Keratinocyte (primary cell): Measurements from ENCODE around the gene ZFP91. TPM values are rescaled to one million over a fixed set of nuclear protein-coding genes. Genes with fewer than 3 reads are reported as not detected.

ENCODE experiments used
- DNase-seq: peaks from one replicate; pipeline ENCODE4 v3.0.0-alpha.2; 2011; ENCODE audit warnings: low read depth, missing footprints, low spot score
- FAIRE-seq: peaks from 2 replicates; lab custom pipeline; 2011; peaks lifted over from hg19 to GRCh38; lab: Jason Lieb, UNC
- H2AFZ ChIP-seq: 2 replicates; pipeline ENCODE4 v1.6.0; 2012; ENCODE audit warnings: low read length, control low read depth, inconsistent platforms; ENCODE audit not compliant: control insufficient read depth
- H3K27ac ChIP-seq: 2 replicates; pipeline ENCODE4 v1.5.1; 2011; ENCODE audit warnings: low read length; ENCODE audit not compliant: control insufficient read depth, insufficient read depth
- H3K27me3 ChIP-seq: 3 replicates; pipeline ENCODE4 v1.6.0; 2011; ENCODE audit warnings: low read length; ENCODE audit not compliant: control insufficient read depth, insufficient read depth; ENCODE audit errors: extremely low read depth
- H3K36me3 ChIP-seq, 2 experiments: 2 replicates in 1 of 2; 3 replicates in 1 of 2; pipeline ENCODE4 v1.5.1; 2011; ENCODE audit warnings: low read length in 2 of 2, mild to moderate bottlenecking in 1 of 2; ENCODE audit not compliant: control insufficient read depth in 2 of 2, insufficient read depth in 2 of 2; ENCODE audit errors: extremely low read depth in 1 of 2
- H3K4me1 ChIP-seq: 3 replicates; pipeline ENCODE4 v1.5.1; 2011; ENCODE audit warnings: low read length; ENCODE audit not compliant: control insufficient read depth, insufficient read depth; ENCODE audit errors: extremely low read depth
- H3K4me2 ChIP-seq: 3 replicates; pipeline ENCODE4 v1.6.0; 2011; ENCODE audit warnings: low read depth, low read length; ENCODE audit not compliant: control insufficient read depth, insufficient read depth; ENCODE audit errors: extremely low read depth
- H3K4me3 ChIP-seq, 3 experiments: fragments of 200-600 bp in 1 of 3; sonication (generic) in 1 of 3; 2 replicates in 2 of 3; 3 replicates in 1 of 3; pipeline ENCODE4 v1.5.1; 2011 to 2016; ENCODE audit warnings: low read length in 3 of 3, mild to moderate bottlenecking in 3 of 3, control low read depth in 2 of 3, inconsistent platforms in 1 of 3, low read depth in 1 of 3, mixed read lengths in 1 of 3, mixed run types in 1 of 3, moderate library complexity in 1 of 3; ENCODE audit not compliant: control insufficient read depth in 2 of 3, insufficient read depth in 2 of 3; ENCODE audit errors: extremely low read depth in 1 of 3
- H3K79me2 ChIP-seq: 2 replicates; pipeline ENCODE4 v1.6.0; 2012; ENCODE audit warnings: low read length; ENCODE audit not compliant: control insufficient read depth, insufficient read depth
- H3K9ac ChIP-seq: 3 replicates; pipeline ENCODE4 v1.6.0; 2011; ENCODE audit warnings: low read length; ENCODE audit not compliant: control insufficient read depth, insufficient read depth; ENCODE audit errors: extremely low read depth
- H3K9me1 ChIP-seq: 3 replicates; pipeline ENCODE4 v1.6.0; 2011; ENCODE audit warnings: low read length; ENCODE audit not compliant: control insufficient read depth, insufficient read depth; ENCODE audit errors: extremely low read depth
- H3K9me3 ChIP-seq: 2 replicates; pipeline ENCODE4 v1.5.1; 2012; ENCODE audit warnings: low read depth, low read length; ENCODE audit not compliant: control insufficient read depth
- H4K20me1 ChIP-seq: 3 replicates; pipeline ENCODE4 v1.6.0; 2011; ENCODE audit warnings: low read length; ENCODE audit not compliant: control insufficient read depth, insufficient read depth; ENCODE audit errors: extremely low read depth
- CTCF ChIP-seq, 3 experiments: IDR thresholded peaks in 1 of 3; conservative IDR thresholded peaks in 1 of 3; optimal IDR thresholded peaks in 1 of 3; 2 replicates in 2 of 3; 3 replicates in 1 of 3; pipeline versions ENCODE3 to v1.5.1; 2011; ENCODE audit warnings: low read length in 3 of 3, mild to moderate bottlenecking in 3 of 3, moderate library complexity in 2 of 3, control low read depth in 1 of 3, inconsistent platforms in 1 of 3; ENCODE audit not compliant: insufficient read depth in 2 of 3; ENCODE audit errors: extremely low read depth in 1 of 3
- EZH2 ChIP-seq: IDR thresholded peaks from one replicate; pipeline ENCODE4 v1.6.1; 2012; ENCODE audit warnings: inconsistent platforms, mild to moderate bottlenecking, low read length, moderate library complexity
- dilution Hi-C: fragments of 300-500 bp; cut with MboI; formaldehyde crosslinking; loops from one replicate; pipeline ENCODE4 v1.7.0; 2020; ENCODE audit warnings: low sequenced_read_pairs; ENCODE audit not compliant: extremely low pct_ligation_motif_present
- polyA plus RNA-seq, 5 experiments: library from polyadenylated mRNA; depleted of rRNA in 3 of 5; stranded (reverse) in 3 of 5; stranded (forward) in 1 of 5; unstranded in 1 of 5; fragments of >200 nt; gene quantifications; 1 replicate in 1 of 5; 2 replicates in 3 of 5; 3 replicates in 1 of 5; pipeline versions ENCODE4 v1.2.1 to v1.2.3, GENCODE V29; 2011 to 2012; ENCODE audit warnings: missing spikeins in 2 of 5, low read depth in 1 of 5, low replicate concordance in 1 of 5

ZFP91 gene
- polyA plus RNA-seq, 1 donor (not counting 4 experiments of a cell fraction or from before 2014, with no cell fraction given): 45.6 TPM

GRCh38 chr11:58649623-58650022 is 70.8 kb downstream of the ZFP91 start:
- FAIRE-seq: no peak
- Histone ChIP-seq H3K79me2 (no peaks in the 10 kb centered on the region), H3K4me3 (no peak overlapping the region), H3K4me1 (no peaks in the 10 kb centered on the region), H3K9ac (no peak overlapping the region), H3K27me3 (no peaks in the 10 kb centered on the region), H3K9me3 (no peaks in the 10 kb centered on the region), H3K36me3 (no peaks in the 10 kb centered on the region), H4K20me1 (no peaks in the 10 kb centered on the region), H2AFZ (no peak overlapping the region), H3K9me1 (no peaks in the 10 kb centered on the region), H3K4me2 (no peak overlapping the region), H3K27ac (no peak overlapping the region)
- dilution Hi-C loops: no loop called here
- no peak for TF ChIP-seq CTCF (optimal IDR thresholded peaks at IDR 0.05 in 1 of 3, IDR thresholded peaks at IDR 0.05 in 1 of 3, conservative IDR thresholded peaks at IDR 0.05 in 1 of 3; ENCODE audit: extremely low read depth in 1 of 3, insufficient read depth in 2 of 3, low read length in 3 of 3)
- no peak for TF ChIP-seq EZH2
- DNase-seq: no peak

GRCh38 chr11:58650496-58650895 is 71.6 kb downstream of the ZFP91 start:
- no peak for DNase-seq
- Histone ChIP-seq H3K79me2 (no peaks in the 10 kb centered on the region), H3K9me3 (no peaks in the 10 kb centered on the region), H3K9ac (no peak overlapping the region), H3K27ac (no peak overlapping the region), H3K36me3 (no peaks in the 10 kb centered on the region), H4K20me1 (no peaks in the 10 kb centered on the region), H2AFZ (no peak overlapping the region), H3K4me2 (no peak overlapping the region), H3K4me1 (no peaks in the 10 kb centered on the region), H3K9me1 (no peaks in the 10 kb centered on the region), H3K27me3 (no peaks in the 10 kb centered on the region), H3K4me3 (no peak overlapping the region)
- dilution Hi-C loops: no loop called here
- TF ChIP-seq CTCF (optimal IDR thresholded peaks at IDR 0.05 in 1 of 3, IDR thresholded peaks at IDR 0.05 in 1 of 3, conservative IDR thresholded peaks at IDR 0.05 in 1 of 3; ENCODE audit: extremely low read depth in 1 of 3, insufficient read depth in 2 of 3, low read length in 3 of 3) (no peak), EZH2 (no peak)
- FAIRE-seq: no peak
